ENCODE measurements around the gene PLAAT2. TPM values are rescaled to one million over a fixed set of nuclear protein-coding genes. Genes with fewer than 3 reads are reported as not detected.

Gene PLAAT2
- total RNA-seq, result not detected in 2 replicates
- not detected in 2 replicates for polyA plus RNA-seq

DNA sequence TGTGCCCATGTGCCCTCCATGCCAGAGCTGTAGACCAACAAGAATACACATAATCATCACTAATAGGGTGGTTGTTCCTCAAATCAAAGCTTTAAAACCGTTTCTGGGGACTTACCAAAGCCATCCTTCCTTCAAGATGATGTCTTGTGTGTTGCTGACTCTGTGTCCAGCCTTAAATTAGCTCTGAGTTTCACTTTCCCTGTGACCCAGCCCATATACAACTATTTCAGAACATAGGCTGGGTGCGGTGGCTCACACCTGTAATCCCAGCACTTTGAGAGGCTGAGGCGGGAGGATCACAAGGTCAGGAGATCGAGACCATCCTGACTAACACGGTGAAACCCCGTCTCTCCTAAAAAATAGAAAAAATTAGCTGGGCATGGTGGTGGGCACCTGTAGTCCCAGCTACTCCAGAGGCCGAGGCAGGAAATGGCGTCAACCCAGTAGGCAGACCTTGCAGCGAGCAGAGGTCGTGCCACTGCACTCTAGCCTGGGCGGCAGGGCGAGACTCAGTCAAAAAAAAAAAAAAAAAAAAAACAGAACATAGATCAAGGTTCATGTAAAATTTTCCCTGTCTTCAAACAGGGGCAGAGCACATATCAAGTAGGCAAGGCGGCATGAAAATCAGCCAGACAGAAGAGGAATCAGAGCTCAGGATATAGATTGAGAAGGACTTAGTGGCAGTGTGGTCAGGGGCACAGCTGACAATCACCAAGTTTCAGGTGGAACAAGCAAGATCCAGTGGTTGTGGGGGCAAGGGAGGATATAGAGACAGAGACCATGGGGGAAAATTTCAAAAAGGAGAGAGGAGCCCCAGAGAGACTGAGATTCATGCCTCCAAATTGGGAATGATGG, at the start of gene PLAAT2:
Gene PLAAT2, minus strand, starts transcription at position 179 of the 855 bp plus-strand sequence. Its CDS starts 55 bp downstream, at position 124.
- H3K4me3 ChIP-seq, result no peak within 1 kb of the TSS
- H3K9me3 ChIP-seq (ENCODE audit: low read depth), result no peaks in the 10 kb centered on the region
- no peak for DNase-seq (ENCODE audit: low read depth in 1 of 2, low spot score in 1 of 2)
- H3K36me3 ChIP-seq, result no peaks in the 10 kb centered on the region
- H3K27ac ChIP-seq, result no peak within 1 kb of the TSS
- H3K27me3 ChIP-seq, result no peaks in the 10 kb centered on the region
- peaks cover 12% of the 10 kb centered on the region for H3K4me1 ChIP-seq (ENCODE audit: low read depth)
- TF ChIP-seq, protein P1, sequence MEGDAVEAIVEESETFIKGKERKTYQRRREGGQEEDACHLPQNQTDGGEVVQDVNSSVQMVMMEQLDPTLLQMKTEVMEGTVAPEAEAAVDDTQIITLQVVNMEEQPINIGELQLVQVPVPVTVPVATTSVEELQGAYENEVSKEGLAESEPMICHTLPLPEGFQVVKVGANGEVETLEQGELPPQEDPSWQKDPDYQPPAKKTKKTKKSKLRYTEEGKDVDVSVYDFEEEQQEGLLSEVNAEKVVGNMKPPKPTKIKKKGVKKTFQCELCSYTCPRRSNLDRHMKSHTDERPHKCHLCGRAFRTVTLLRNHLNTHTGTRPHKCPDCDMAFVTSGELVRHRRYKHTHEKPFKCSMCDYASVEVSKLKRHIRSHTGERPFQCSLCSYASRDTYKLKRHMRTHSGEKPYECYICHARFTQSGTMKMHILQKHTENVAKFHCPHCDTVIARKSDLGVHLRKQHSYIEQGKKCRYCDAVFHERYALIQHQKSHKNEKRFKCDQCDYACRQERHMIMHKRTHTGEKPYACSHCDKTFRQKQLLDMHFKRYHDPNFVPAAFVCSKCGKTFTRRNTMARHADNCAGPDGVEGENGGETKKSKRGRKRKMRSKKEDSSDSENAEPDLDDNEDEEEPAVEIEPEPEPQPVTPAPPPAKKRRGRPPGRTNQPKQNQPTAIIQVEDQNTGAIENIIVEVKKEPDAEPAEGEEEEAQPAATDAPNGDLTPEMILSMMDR (IDR thresholded peaks at IDR 0.05; ENCODE audit: low read depth, low read length), result no peak

DNA sequence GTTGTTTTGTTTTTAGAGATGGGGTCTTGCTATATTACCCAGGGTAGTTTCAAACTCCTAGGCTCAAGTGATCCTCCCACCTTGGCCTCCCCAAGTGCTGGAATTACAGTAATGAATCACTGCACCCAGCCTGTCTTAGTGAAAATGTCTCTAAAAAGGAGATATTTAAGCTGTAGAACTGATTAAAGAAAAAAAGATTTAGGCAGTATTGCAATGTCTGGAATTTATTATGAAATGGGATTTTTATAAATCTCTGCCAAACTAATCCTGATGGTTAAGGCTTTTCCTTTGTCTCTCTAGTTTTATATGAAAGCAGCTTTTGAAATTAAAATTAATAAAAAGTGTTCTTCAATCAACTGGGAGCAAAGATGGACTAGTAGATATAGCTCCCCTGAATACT, 49.0 kb upstream of the PLAAT2 start:
- H3K36me3 ChIP-seq, result no peaks in the 10 kb centered on the region
- peak in 1 of 2 donors; percentile 40 for DNase-seq (ENCODE audit: low read depth in 1 of 2, low spot score in 1 of 2)
- no peak overlapping the region for H3K27ac ChIP-seq
- H3K9me3 ChIP-seq (ENCODE audit: low read depth), result no peaks in the 10 kb centered on the region
- TF ChIP-seq, protein P1 (IDR thresholded peaks at IDR 0.05; ENCODE audit: low read depth, low read length), result no peak
- no peak overlapping the region for H3K4me3 ChIP-seq
- H3K4me1 ChIP-seq (ENCODE audit: low read depth), result no peaks in the 10 kb centered on the region
- H3K27me3 ChIP-seq, result peaks cover 43% of the 10 kb centered on the region

DNA sequence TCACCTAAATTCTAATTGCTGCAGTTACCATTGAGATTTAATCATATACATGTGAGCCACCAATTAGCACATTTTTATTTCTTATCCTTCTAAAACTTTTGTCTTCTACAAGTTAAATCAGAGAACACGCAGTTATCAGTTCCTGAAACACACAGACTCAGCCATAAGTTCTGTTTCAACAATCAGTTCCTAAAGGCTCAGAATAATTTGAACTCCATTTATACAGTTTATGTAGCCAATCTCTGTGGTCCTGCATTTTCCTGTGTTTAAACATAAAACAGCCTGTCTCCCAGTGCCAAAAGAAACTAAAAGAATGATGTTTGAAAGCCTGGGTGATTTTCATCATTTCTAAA, 48.2 kb upstream of the PLAAT2 start:
- peaks cover 43% of the 10 kb centered on the region for H3K27me3 ChIP-seq
- H3K9me3 ChIP-seq (ENCODE audit: low read depth), result no peaks in the 10 kb centered on the region
- no peaks in the 10 kb centered on the region for H3K4me1 ChIP-seq (ENCODE audit: low read depth)
- no peaks in the 10 kb centered on the region for H3K36me3 ChIP-seq
- H3K27ac ChIP-seq, result no peak overlapping the region
- no peak for DNase-seq (ENCODE audit: low read depth in 1 of 2, low spot score in 1 of 2)
- H3K4me3 ChIP-seq, result no peak overlapping the region
- TF ChIP-seq, protein P1 (IDR thresholded peaks at IDR 0.05; ENCODE audit: low read depth, low read length), result no peak

DNA sequence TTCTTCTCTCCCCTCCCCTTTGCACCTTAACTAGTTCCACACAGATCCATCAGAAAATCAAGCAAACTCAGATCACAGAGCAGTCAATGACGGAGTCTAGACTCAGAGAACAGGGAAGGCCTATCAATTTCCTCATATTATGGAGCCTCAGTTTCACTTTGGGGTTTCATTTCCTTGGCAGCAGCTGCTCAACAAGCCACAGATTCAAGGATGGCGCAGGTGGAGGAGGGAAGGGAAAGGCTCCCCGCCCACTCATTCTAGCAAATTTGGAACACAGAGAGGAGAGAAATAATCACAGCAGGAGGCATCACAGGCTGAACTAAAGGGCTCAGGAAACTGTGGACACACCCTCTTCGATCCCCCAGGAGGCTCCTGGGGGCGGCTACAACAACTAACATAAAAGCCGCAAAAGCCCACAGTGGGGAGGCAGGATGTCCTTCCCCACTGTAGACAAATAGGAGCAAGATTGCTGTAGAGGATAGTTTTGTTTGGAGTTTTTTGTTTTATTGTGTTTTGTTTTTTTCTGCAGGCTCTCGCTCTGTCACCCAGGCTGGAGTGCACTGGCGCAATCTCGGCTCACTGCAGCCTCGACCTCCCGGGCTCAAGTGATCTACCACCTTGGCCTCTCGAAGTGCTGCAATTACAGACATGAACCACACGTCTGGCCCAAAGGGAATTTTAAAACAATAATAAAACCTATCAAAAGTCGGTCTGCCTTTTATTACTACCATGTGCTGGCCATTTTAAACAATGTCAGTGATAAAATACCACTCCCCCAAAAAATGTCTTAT, 47.6 kb upstream of the PLAAT2 start:
- Histone ChIP-seq H3K4me3 (no peak overlapping the region), H3K4me1 (ENCODE audit: low read depth) (no peaks in the 10 kb centered on the region), H3K9me3 (ENCODE audit: low read depth) (no peaks in the 10 kb centered on the region), H3K27me3 (peaks cover 43% of the 10 kb centered on the region), H3K36me3 (no peaks in the 10 kb centered on the region), H3K27ac (no peak overlapping the region)
- DNase-seq (ENCODE audit: low read depth in 1 of 2, low spot score in 1 of 2), result no peak
- TF ChIP-seq, protein P1 (IDR thresholded peaks at IDR 0.05; ENCODE audit: low read depth, low read length), result no peak

DNA sequence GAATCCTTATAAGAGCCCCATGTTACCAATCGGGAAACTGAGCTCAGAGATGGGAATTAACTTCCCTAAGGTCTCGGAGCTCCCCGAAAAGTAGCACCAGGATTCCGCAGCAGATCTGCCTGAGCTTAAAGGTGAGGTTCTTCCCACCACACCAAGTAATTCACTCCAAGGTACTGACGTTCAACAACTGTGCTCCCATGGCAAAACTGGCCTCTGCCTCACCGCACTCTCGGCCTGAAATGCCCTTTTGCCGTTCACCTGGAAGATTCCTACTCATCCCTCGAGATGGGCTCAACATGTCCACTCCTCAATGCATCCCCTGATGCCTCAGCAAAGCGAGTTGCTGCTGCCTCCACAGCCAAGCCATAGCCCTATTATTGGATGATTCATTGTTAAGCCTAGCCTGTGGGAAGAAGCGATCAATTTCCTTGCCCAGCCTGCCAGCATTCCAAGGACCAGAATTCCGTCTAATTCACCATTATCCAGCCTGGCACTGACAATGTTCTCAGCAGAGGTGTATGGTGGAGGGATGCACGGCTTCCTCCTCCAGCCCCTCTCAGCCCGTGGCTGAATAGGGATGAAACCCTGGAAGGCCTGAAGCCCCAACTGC, 46.9 kb upstream of the PLAAT2 start:
- no peak overlapping the region for H3K27ac ChIP-seq
- DNase-seq (ENCODE audit: low read depth in 1 of 2, low spot score in 1 of 2), result no peak
- no peak overlapping the region for H3K4me3 ChIP-seq
- H3K27me3 ChIP-seq, result peaks cover 43% of the 10 kb centered on the region
- H3K9me3 ChIP-seq (ENCODE audit: low read depth), result no peaks in the 10 kb centered on the region
- TF ChIP-seq, protein P1 (IDR thresholded peaks at IDR 0.05; ENCODE audit: low read depth, low read length), result no peak
- H3K36me3 ChIP-seq, result no peaks in the 10 kb centered on the region
- H3K4me1 ChIP-seq (ENCODE audit: low read depth), result no peaks in the 10 kb centered on the region

All from cardiac muscle cell (in vitro differentiated cells and primary cell).